ENCODE measurements around the gene TAS2R60. TPM values are rescaled to one million over a fixed set of nuclear protein-coding genes. Genes with fewer than 3 reads are reported as not detected.

The TAS2R60 gene
- total and polyA plus RNA-seq, 2 of the 8 experiments (the other 6 are each of a cell fraction or from before 2014, with no cell fraction given) = 0.15 to 0.32 TPM

DNA sequence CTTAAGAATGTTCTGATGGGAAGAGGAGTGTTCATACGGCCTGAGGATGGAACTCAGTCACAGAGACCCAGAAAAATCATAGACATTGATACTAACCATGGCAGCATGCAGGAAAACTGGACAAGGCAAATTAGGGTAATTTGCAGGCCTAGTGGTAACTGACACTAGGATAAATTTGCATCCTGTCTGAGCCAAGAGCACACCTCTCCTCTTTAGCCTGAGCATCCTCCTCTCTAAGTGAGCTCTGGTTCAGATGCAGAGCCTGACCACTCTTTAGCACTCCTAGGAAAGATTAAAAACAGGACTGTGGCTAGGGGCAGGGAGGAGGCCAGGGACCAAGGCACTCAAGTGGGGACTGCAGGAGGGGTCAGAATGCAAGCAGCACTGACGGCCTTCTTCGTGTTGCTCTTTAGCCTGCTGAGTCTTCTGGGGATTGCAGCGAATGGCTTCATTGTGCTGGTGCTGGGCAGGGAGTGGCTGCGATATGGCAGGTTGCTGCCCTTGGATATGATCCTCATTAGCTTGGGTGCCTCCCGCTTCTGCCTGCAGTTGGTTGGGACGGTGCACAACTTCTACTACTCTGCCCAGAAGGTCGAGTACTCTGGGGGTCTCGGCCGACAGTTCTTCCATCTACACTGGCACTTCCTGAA is 34.4 kb downstream of the TAS2R60 start, which contains the start of gene TAS2R41:
Gene TAS2R41 (plus strand): TSS at position 373 of the 650 bp plus-strand sequence. CDS start 0 bp downstream, at position 373.
- Histone ChIP-seq H4K5ac (ENCODE audit: insufficient read length, low read depth, low read length) (no peak within 1 kb of the TSS), H3K27me3 (replicated peaks in 1 of 4; ENCODE audit: control insufficient read depth in 3 of 4, extremely low read depth in 1 of 4, insufficient read depth in 3 of 4, low read length in 3 of 4) (no peaks in the 10 kb centered on the region), H2AK5ac (ENCODE audit: low read depth, low read length) (no peak within 1 kb of the TSS), H3K4me3 (ENCODE audit: extremely low read depth in 1 of 4, insufficient read depth in 2 of 4, low read depth in 3 of 4, low read length in 4 of 4) (no peak within 1 kb of the TSS), H3K23me2 (ENCODE audit: low read depth, low read length) (no peaks in the 10 kb centered on the region), H4K20me1 (replicated peaks in 1 of 2; ENCODE audit: control insufficient read depth in 1 of 2, insufficient read depth in 2 of 2, low read length in 2 of 2) (no peaks in the 10 kb centered on the region), H3K18ac (ENCODE audit: extremely low read depth, low read length) (no peak within 1 kb of the TSS), H3K9me3 (ENCODE audit: insufficient read depth in 2 of 2, low read depth in 1 of 2, low read length in 1 of 2) (no peaks in the 10 kb centered on the region), H4K8ac (ENCODE audit: extremely low read depth, insufficient read depth, low read length) (peak within 1 kb of the TSS; percentile 7; the same call in 1 of the 2 replicates), H2AFZ (ENCODE audit: low read length) (no peak within 1 kb of the TSS), H3K14ac (ENCODE audit: insufficient read length) (no peak within 1 kb of the TSS), H2BK15ac (ENCODE audit: low read length) (no peak within 1 kb of the TSS), H3K27ac (ENCODE audit: low read depth, low read length) (no peak within 1 kb of the TSS), H4K91ac (replicated peaks; ENCODE audit: insufficient read length, low read length) (no peak within 1 kb of the TSS), H2BK5ac (ENCODE audit: low read depth, low read length) (no peak within 1 kb of the TSS), H2BK120ac (replicated peaks; ENCODE audit: low read depth, low read length) (no peak within 1 kb of the TSS), H2BK20ac (ENCODE audit: low read length) (no peak within 1 kb of the TSS), H3K79me2 (ENCODE audit: control insufficient read depth in 1 of 2, insufficient read depth in 2 of 2, low read length in 2 of 2) (no peaks in the 10 kb centered on the region), H3K36me3 (ENCODE audit: control insufficient read depth in 2 of 4, insufficient read depth in 4 of 4, low read length in 3 of 4) (no peaks in the 10 kb centered on the region), H3K9ac (replicated peaks in 1 of 4; ENCODE audit: extremely low read depth in 1 of 4, low read depth in 3 of 4, low read length in 3 of 4) (no peak within 1 kb of the TSS; a peak in 1 of 7 replicates), H3K4ac (replicated peaks; ENCODE audit: insufficient read length, low read depth, low read length) (no peak within 1 kb of the TSS), H2BK12ac (ENCODE audit: low read depth, low read length) (no peak within 1 kb of the TSS), H3K23ac (ENCODE audit: insufficient read length) (no peak within 1 kb of the TSS), H3K79me1 (ENCODE audit: low read depth, low read length) (no peaks in the 10 kb centered on the region), H3K56ac (replicated peaks; ENCODE audit: insufficient read length, low read depth, low read length) (no peak within 1 kb of the TSS), H3K4me1 (replicated peaks in 1 of 4; ENCODE audit: control insufficient read depth in 3 of 4, insufficient read depth in 4 of 4, low read length in 3 of 4) (no peaks in the 10 kb centered on the region), H3K4me2 (ENCODE audit: insufficient read depth in 1 of 2, low read depth in 2 of 2, low read length in 2 of 2) (no peak within 1 kb of the TSS)
- FAIRE-seq (no peak), DNase-seq (ENCODE audit: low read depth in 1 of 2, low spot score in 2 of 2) (no peak)
- no peak for TF ChIP-seq JUN (IDR thresholded peaks at IDR 0.05; ENCODE audit: low read depth, low read length)
- TF ChIP-seq CHD1 (IDR thresholded peaks at IDR 0.05; ENCODE audit: low read depth, low read length) = no peak
- TF ChIP-seq SIN3A (conservative IDR thresholded peaks at IDR 0.05 in 1 of 2, IDR thresholded peaks at IDR 0.05 in 1 of 2; ENCODE audit: low read depth in 1 of 2, low read length in 2 of 2) = no peak
- TF ChIP-seq CEBPB (IDR thresholded peaks at IDR 0.05; ENCODE audit: low read depth, low read length) = no peak
- no peak for TF ChIP-seq SIRT6 (IDR thresholded peaks at IDR 0.05; ENCODE audit: low read length)
- no peak for TF ChIP-seq POLR2AphosphoS5 (IDR thresholded peaks at IDR 0.05; ENCODE audit: low read depth, low read length)
- TF ChIP-seq SP2 (IDR thresholded peaks at IDR 0.05; ENCODE audit: low read length) = no peak
- TF ChIP-seq YY1 (IDR thresholded peaks at IDR 0.05; ENCODE audit: low read depth, low read length) = no peak
- ChIA-PET POLR2A (ENCODE audit: partially characterized antibody) (no interaction called here), CTCF (ENCODE audit: partially characterized antibody) (interaction anchor here (0.6 to 1.7 kb wide), 3 partner anchors 10 to 171 kb away, joined by 3 to 4 read pairs (median 3); no protein-coding TSS in a partner anchor)
- whole genome bisulfite sequencing, 2 experiments (ENCODE audit: extremely low coverage in 1 of 2, insufficient coverage in 1 of 2, insufficient read length in 1 of 2, insufficient replicate concordance in 2 of 2, low coverage in 1 of 2, low lambda C conversion rate in 2 of 2, missing lambda C conversion rate in 1 of 2) = 85% methylated on average over 10 of the region's 10 CpGs; no CpG with 5 or more reads in 1 of the 2 experiments
